ENCODE results near the gene CST7.

GRCh38 chr20:24909861-24910260 is 39.2 kb upstream of the CST7 start:
- TF ChIP-seq CTCF (IDR thresholded peaks at IDR 0.05; ENCODE audit: low read depth, low read length, poor library complexity, severe bottlenecking) (no peak), EZH2phosphoT487 (IDR thresholded peaks at IDR 0.05; ENCODE audit: borderline replicate concordance, low read length) (no peak)
